Erythroblast (primary cell): Measurements from ENCODE around the gene LEFTY1.

Source experiments
- GATA1 ChIP-seq: IDR thresholded peaks from 2 replicates; pipeline ENCODE4 v1.6.1; 2011; ENCODE audit warnings: low read depth, mild to moderate bottlenecking, control low read depth, low read length, moderate library complexity
- POLR2A ChIP-seq: IDR thresholded peaks from 2 replicates; pipeline ENCODE4 v1.6.1; 2011; ENCODE audit warnings: mild to moderate bottlenecking, low read length

DNA sequence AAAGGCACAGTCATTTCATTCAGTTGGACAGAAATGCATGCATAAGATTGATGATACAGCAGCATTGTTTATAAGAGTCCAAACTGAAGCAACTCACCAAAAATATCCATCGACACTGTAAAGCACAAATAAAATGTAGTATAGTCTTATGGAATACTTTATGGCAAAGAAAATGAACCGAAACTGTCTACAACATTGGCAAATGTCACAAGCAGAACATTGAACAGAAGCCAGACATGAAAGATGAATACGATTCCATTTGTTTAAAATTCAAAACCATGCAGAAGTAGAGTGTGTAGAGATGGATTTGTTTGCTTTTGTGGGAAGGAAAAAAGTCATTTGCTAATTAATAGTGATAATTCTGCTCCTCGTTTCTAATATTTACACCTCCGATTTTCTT lies 7.5 kb upstream of the LEFTY1 start:
- TF ChIP-seq POLR2A (no peak), GATA1 (no peak)
